HepG2 (cell line): ENCODE data around the gene LOC128125822.

Experiments used
- CHCHD3 ChIP-seq: sonication (generic); formaldehyde crosslinking; IDR thresholded peaks from 2 replicates; pipeline ENCODE4 v1.8.0; 2022; ENCODE audit warnings: mild to moderate bottlenecking, missing genetic modification reagents, moderate library complexity
- ELF4 ChIP-seq: sonication (generic); formaldehyde crosslinking; IDR thresholded peaks from 2 replicates; pipeline ENCODE4 v1.5.0; 2020; ENCODE audit warnings: missing genetic modification reagents, mild to moderate bottlenecking, moderate library complexity, borderline replicate concordance
- MATR3 ChIP-seq: sonication (generic); formaldehyde crosslinking; IDR thresholded peaks from 2 replicates; pipeline ENCODE4 v1.4.0; 2020; ENCODE audit warnings: missing genetic modification reagents
- MAZ ChIP-seq, 2 experiments: sonication (generic) in 1 of 2; formaldehyde crosslinking in 1 of 2; IDR thresholded peaks; 2 replicates each; pipeline versions ENCODE4 v1.5.0 to v1.6.1; 2012 to 2020; ENCODE audit warnings: low read depth in 2 of 2, mild to moderate bottlenecking in 2 of 2, borderline replicate concordance in 1 of 2, improper control_type of control experiment in 1 of 2, low read length in 1 of 2, missing genetic modification reagents in 1 of 2, moderate library complexity in 1 of 2
- MEIS2 ChIP-seq: sonication (generic); formaldehyde crosslinking; IDR thresholded peaks from 2 replicates; pipeline ENCODE4 v1.9.0; 2021; ENCODE audit warnings: mild to moderate bottlenecking, missing genetic modification reagents
- NPAS2 ChIP-seq: sonication (generic); formaldehyde crosslinking; IDR thresholded peaks from 2 replicates; pipeline ENCODE4 v1.8.0; 2022; ENCODE audit warnings: mild to moderate bottlenecking, missing genetic modification reagents, borderline replicate concordance
- PPARG ChIP-seq: conservative IDR thresholded peaks from 2 replicates; pipeline ENCODE4 v1.6.1; 2016; ENCODE audit warnings: missing biosample characterization, missing genetic modification reagents
- ZFYVE20 ChIP-seq: sonication (generic); formaldehyde crosslinking; IDR thresholded peaks from 2 replicates; pipeline ENCODE4 v1.8.0; 2023; ENCODE audit warnings: low read depth, mild to moderate bottlenecking, moderate library complexity, missing genetic modification reagents, borderline replicate concordance
- ZNF160 ChIP-seq: sonication (generic); formaldehyde crosslinking; IDR thresholded peaks from 2 replicates; pipeline ENCODE4 v1.8.0; 2022; ENCODE audit warnings: mild to moderate bottlenecking, inconsistent platforms, missing genetic modification reagents
- ZNF572 ChIP-seq: sonication (generic); formaldehyde crosslinking; IDR thresholded peaks from 2 replicates; pipeline ENCODE4 v1.5.1; 2020; ENCODE audit warnings: mild to moderate bottlenecking, missing genetic modification reagents
- ZNF644 ChIP-seq: IDR thresholded peaks from 2 replicates; pipeline ENCODE4 v1.6.1; 2016; ENCODE audit warnings: low read depth
- TF ChIP-seq, protein P1 (sequence below): sonication (generic); formaldehyde crosslinking; IDR thresholded peaks from 2 replicates; pipeline ENCODE4 v1.4.0; 2020; ENCODE audit warnings: missing genetic modification reagents
- TF ChIP-seq, protein P2 (sequence below): IDR thresholded peaks from 2 replicates; pipeline ENCODE4 v1.6.1; 2016; ENCODE audit warnings: missing compliant biosample characterization, missing genetic modification reagents, borderline replicate concordance
- TF ChIP-seq, protein P3 (sequence below): sonication (generic); formaldehyde crosslinking; IDR thresholded peaks from 2 replicates; pipeline ENCODE4 v1.4.0; 2020; ENCODE audit warnings: mild to moderate bottlenecking, missing genetic modification reagents
- TF ChIP-seq, protein P4 (sequence below): sonication (generic); formaldehyde crosslinking; conservative IDR thresholded peaks from 2 replicates; pipeline ENCODE4 v1.8.1; 2023; ENCODE audit warnings: missing genetic modification reagents

LOC128125822 gene

DNA sequence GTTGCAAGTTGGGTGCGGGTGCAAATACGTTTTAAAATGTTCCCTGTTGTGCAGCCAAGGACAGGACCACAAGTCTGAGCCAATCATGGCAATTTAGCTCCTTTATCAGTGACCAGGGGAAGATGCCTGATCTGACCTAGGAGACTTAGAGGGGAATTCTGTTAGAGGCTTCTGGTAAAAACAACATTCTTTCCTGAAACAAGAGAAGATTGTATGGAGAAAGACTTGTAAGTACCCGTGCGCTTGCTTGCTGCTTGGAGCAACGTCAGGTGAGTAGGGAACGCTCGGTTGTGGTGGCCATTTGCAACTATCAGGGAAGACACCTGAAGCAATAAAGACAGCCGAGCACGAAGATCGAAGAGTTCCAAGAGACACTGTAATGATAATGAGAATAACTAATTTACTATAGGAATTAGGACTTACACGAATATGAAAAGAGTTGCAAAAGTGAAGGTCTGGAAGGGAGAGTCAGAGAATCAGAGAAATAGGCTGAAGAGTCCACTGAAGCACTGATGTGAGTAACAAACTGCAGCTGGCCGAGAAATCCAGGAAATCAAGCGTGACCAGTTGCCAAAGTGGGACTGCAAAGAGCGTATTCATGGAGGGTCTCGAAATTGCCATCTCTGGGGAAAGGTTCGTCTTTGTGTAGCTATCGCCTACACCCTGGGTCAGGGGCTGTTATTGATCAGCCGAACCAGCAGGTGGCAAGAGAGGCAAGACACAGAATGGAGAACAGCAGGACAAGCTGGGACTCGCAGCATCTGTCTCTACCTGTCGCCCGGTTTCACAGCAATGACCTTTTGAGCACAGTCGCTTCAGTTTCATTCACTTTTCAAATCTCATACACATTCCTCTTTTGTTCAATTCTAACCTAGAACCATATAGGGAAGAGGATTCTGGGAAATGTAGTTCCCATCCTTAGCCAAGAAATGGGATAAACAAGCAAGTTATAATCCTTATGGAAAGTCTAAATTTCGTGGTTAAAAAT, 26.1 kb downstream of the LOC128125822 start (continued):
- TF ChIP-seq MATR3 (CRISPR knock-in tag) (no peak), ELF4 (peak; percentile 87), ZNF160 (CRISPR knock-in tag) (no peak), MAZ (IDR thresholded peaks at IDR 0.05; ENCODE audit: borderline replicate concordance, low read depth, low read length) (no peak), MAZ (CRISPR knock-in tag; IDR thresholded peaks at IDR 0.05; ENCODE audit: low read depth) (peak; percentile 76; the same call in 1 of the 2 replicates), MEIS2 (CRISPR knock-in tag) (peak; percentile 41; the same call in 1 of the 2 replicates), ZNF644 (peak; percentile 75; the same call in 1 of the 2 replicates), PPARG (CRISPR knock-in tag) (peak; percentile 45), ZNF572 (CRISPR knock-in tag) (no peak), ZFYVE20 (CRISPR knock-in tag) (no peak), CHCHD3 (CRISPR knock-in tag) (no peak), NPAS2 (CRISPR knock-in tag) (no peak)
- TF ChIP-seq, protein P1, sequence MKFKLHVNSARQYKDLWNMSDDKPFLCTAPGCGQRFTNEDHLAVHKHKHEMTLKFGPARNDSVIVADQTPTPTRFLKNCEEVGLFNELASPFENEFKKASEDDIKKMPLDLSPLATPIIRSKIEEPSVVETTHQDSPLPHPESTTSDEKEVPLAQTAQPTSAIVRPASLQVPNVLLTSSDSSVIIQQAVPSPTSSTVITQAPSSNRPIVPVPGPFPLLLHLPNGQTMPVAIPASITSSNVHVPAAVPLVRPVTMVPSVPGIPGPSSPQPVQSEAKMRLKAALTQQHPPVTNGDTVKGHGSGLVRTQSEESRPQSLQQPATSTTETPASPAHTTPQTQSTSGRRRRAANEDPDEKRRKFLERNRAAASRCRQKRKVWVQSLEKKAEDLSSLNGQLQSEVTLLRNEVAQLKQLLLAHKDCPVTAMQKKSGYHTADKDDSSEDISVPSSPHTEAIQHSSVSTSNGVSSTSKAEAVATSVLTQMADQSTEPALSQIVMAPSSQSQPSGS (CRISPR knock-in tag), result peak; percentile 73; the same call in 1 of the 2 replicates
- TF ChIP-seq, protein P2, sequence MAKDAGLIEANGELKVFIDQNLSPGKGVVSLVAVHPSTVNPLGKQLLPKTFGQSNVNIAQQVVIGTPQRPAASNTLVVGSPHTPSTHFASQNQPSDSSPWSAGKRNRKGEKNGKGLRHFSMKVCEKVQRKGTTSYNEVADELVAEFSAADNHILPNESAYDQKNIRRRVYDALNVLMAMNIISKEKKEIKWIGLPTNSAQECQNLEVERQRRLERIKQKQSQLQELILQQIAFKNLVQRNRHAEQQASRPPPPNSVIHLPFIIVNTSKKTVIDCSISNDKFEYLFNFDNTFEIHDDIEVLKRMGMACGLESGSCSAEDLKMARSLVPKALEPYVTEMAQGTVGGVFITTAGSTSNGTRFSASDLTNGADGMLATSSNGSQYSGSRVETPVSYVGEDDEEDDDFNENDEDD, result no peak; the same call in 1 of the 2 replicates
- TF ChIP-seq, protein P3, sequence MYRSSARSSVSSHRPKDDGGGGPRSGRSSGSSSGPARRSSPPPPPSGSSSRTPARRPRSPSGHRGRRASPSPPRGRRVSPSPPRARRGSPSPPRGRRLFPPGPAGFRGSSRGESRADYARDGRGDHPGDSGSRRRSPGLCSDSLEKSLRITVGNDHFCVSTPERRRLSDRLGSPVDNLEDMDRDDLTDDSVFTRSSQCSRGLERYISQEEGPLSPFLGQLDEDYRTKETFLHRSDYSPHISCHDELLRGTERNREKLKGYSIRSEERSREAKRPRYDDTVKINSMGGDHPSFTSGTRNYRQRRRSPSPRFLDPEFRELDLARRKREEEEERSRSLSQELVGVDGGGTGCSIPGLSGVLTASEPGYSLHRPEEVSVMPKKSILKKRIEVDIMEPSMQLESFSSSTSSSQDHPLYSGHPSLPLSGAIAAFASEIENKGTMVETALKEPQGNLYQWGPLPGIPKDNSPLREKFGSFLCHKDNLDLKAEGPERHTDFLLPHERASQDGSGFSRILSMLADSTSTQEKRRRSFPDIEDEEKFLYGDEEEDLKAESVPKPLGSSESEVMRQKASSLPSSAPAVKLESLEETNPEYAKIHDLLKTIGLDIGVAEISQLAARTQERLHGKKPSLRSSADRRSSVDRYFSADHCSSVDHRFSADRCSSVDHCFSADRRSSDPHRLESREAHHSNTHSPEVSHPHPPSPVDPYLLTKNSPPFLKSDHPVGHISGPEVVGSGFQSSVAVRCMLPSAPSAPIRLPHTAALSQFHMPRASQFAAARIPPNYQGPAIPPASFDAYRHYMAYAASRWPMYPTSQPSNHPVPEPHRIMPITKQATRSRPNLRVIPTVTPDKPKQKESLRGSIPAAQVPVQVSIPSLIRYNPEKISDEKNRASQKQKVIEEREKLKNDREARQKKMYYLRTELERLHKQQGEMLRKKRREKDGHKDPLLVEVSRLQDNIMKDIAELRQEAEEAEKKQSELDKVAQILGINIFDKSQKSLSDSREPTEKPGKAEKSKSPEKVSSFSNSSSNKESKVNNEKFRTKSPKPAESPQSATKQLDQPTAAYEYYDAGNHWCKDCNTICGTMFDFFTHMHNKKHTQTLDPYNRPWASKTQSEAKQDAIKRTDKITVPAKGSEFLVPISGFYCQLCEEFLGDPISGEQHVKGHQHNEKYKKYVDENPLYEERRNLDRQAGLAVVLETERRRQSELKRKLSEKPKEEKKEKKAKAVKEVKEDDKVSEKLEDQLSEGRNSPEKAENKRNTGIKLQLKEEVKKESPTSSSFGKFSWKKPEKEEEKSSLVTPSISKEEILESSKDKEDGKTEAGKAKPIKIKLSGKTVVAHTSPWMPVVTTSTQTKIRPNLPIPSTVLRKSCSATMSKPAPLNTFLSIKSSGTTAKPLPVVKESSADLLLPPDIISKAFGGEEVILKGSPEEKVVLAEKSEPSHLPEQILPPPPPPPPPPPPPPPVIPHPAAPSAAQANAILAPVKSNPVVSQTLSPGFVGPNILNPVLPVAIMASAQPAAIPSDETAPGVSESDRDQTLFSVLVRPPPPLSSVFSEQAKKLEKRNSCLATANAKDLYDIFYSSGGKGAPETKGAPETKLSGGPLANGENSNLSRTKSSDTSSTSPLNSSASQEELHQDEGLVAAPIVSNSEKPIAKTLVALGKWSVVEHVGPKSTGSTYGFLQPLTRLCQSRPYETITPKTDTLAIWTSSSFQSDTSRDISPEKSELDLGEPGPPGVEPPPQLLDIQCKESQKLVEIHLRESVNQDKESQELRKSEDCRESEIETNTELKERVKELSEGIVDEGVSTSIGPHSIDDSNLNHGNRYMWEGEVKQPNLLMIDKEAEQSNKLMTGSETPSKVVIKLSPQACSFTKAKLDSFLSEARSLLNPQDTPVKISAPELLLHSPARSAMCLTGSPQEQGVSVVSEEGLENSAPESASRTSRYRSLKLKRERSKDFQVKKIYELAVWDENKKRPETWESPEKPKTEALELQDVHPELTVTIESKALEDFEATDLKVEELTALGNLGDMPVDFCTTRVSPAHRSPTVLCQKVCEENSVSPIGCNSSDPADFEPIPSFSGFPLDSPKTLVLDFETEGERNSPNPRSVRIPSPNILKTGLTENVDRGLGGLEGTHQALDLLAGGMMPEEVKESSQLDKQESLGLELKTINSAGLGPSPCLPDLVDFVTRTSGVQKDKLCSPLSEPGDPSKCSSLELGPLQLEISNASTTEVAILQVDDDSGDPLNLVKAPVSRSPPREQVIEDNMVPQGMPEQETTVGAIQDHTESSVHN (CRISPR knock-in tag), result peak; percentile 79; the same call in 1 of the 2 replicates
- TF ChIP-seq, protein P4, sequence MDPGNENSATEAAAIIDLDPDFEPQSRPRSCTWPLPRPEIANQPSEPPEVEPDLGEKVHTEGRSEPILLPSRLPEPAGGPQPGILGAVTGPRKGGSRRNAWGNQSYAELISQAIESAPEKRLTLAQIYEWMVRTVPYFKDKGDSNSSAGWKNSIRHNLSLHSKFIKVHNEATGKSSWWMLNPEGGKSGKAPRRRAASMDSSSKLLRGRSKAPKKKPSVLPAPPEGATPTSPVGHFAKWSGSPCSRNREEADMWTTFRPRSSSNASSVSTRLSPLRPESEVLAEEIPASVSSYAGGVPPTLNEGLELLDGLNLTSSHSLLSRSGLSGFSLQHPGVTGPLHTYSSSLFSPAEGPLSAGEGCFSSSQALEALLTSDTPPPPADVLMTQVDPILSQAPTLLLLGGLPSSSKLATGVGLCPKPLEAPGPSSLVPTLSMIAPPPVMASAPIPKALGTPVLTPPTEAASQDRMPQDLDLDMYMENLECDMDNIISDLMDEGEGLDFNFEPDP (CRISPR knock-in tag), result no peak
